ENCODE data around the gene NTM.

NTM gene

GRCh38 chr11:131850507-131850906 is 480.1 kb downstream of the NTM start:
- TF ChIP-seq CTCF (IDR thresholded peaks at IDR 0.05; ENCODE audit: control insufficient read depth, extremely low read depth, insufficient read depth): no peak
- no peak for DNase-seq (ENCODE audit: low read depth)
- no peak overlapping the region for H3K4me3 ChIP-seq (ENCODE audit: low read depth, low read length)

GRCh38 chr11:131851964-131852755 is 481.7 kb downstream of the NTM start:
- no peak for DNase-seq (ENCODE audit: low read depth)
- no peak for TF ChIP-seq CTCF (IDR thresholded peaks at IDR 0.05; ENCODE audit: control insufficient read depth, extremely low read depth, insufficient read depth)
- no peak overlapping the region for H3K4me3 ChIP-seq (ENCODE audit: low read depth, low read length)

GRCh38 chr11:131852757-131853156 is 482.3 kb downstream of the NTM start:
- TF ChIP-seq CTCF (IDR thresholded peaks at IDR 0.05; ENCODE audit: control insufficient read depth, extremely low read depth, insufficient read depth): no peak
- no peak for DNase-seq (ENCODE audit: low read depth)
- H3K4me3 ChIP-seq (ENCODE audit: low read depth, low read length): no peak overlapping the region

GRCh38 chr11:131854391-131854790 is 484.0 kb downstream of the NTM start:
- no peak for TF ChIP-seq CTCF (IDR thresholded peaks at IDR 0.05; ENCODE audit: control insufficient read depth, extremely low read depth, insufficient read depth)

GRCh38 chr11:131855320-131855719 is 484.9 kb downstream of the NTM start:
- H3K4me3 ChIP-seq (ENCODE audit: low read depth, low read length): no peak overlapping the region
- no peak for DNase-seq (ENCODE audit: low read depth)
- no peak for TF ChIP-seq CTCF (IDR thresholded peaks at IDR 0.05; ENCODE audit: control insufficient read depth, extremely low read depth, insufficient read depth)

More at GRCh38 chr11:131854391-131854790, 484.0 kb downstream of the NTM start:
- H3K4me3 ChIP-seq (ENCODE audit: low read depth, low read length): no peak overlapping the region
- DNase-seq (ENCODE audit: low read depth): no peak

- no peak overlapping the region for H3K4me3 ChIP-seq (ENCODE audit: low read depth, low read length)
- TF ChIP-seq CTCF (IDR thresholded peaks at IDR 0.05; ENCODE audit: control insufficient read depth, extremely low read depth, insufficient read depth): no peak
- no peak for DNase-seq (ENCODE audit: low read depth)
Measured at GRCh38 chr11:131857246-131857645, 486.8 kb downstream of the NTM start.

- no peak overlapping the region for H3K4me3 ChIP-seq (ENCODE audit: low read depth, low read length)
- no peak for DNase-seq (ENCODE audit: low read depth)
- no peak for TF ChIP-seq CTCF (IDR thresholded peaks at IDR 0.05; ENCODE audit: control insufficient read depth, extremely low read depth, insufficient read depth)
Measured at GRCh38 chr11:131858505-131858904, 488.1 kb downstream of the NTM start.
